HepG2 (cell line): Measurements from ENCODE around the gene ATAD3A. TPM values are rescaled to one million over a fixed set of nuclear protein-coding genes. Genes with fewer than 3 reads are reported as not detected.

Source experiments
- ATAC-seq: fragments of 200-7000 bp; cut with Tn5 transposase; 3 replicates; pipeline ENCODE4 v1.9.1; 2020; ENCODE audit warnings: mild to moderate bottlenecking, moderate library complexity
- BruUV-seq: library from RNA; stranded (reverse); fragments of 400-500 nt; replicated peaks from 2 replicates; lab custom pipeline; 2021; lab: Mats Ljungman, UMichigan
- CTCF ChIA-PET: fragments of 300-600 bp; formaldehyde crosslinking; extraction: SDS; loops from one replicate; lab custom pipeline; 2021; ENCODE audit warnings: low total read pairs, inconsistent platforms, low intra/inter-chr PET ratio; lab: Yijun Ruan, JAX
- POLR2A ChIA-PET: fragments of 350-600 bp; sonication (Branson Sonifier 250); formaldehyde crosslinking; loops from one replicate; lab custom pipeline; 2020; ENCODE audit warnings: antibody characterized with exemption, inconsistent platforms; lab: Yijun Ruan, JAX
- DNase-seq: peaks from one replicate; pipeline ENCODE4 v3.0.0-alpha.2; 2015; ENCODE audit warnings: low spot score
- FAIRE-seq: peaks from 3 replicates; lab custom pipeline; 2011; peaks lifted over from hg19 to GRCh38; lab: Jason Lieb, UNC
- H2AFZ ChIP-seq: one replicate; pipeline ENCODE4 v1.6.1; 2011; ENCODE audit warnings: low read length, inconsistent platforms
- H3K27ac ChIP-seq: fragments of 300-600 bp; 3 replicates; pipeline ENCODE4 v1.8.0; 2011; ENCODE audit warnings: mixed run types, mild to moderate bottlenecking, mixed read lengths, low read length, inconsistent platforms; ENCODE audit not compliant: insufficient read depth; ENCODE audit errors: extremely low read length
- H3K27me3 ChIP-seq, 2 experiments: fragments of 200-600 bp in 1 of 2; 2 replicates in 1 of 2; 3 replicates in 1 of 2; pipeline versions ENCODE4 v1.6.0 to v1.8.0; 2011; ENCODE audit warnings: low read length in 2 of 2, mild to moderate bottlenecking in 2 of 2, moderate library complexity in 2 of 2, inconsistent platforms in 1 of 2; ENCODE audit not compliant: insufficient read depth in 2 of 2, control insufficient read depth in 1 of 2
- H3K36me3 ChIP-seq, 2 experiments: fragments of 200-600 bp in 1 of 2; replicated peaks in 1 of 2; 2 replicates in 1 of 2; 3 replicates in 1 of 2; pipeline versions ENCODE4 v1.5.1 to v1.8.0; 2011; ENCODE audit warnings: low read length in 2 of 2, inconsistent platforms in 1 of 2; ENCODE audit not compliant: insufficient read depth in 2 of 2, control insufficient read depth in 1 of 2
- H3K4me1 ChIP-seq: 2 replicates; pipeline ENCODE4 v1.5.1; 2012; ENCODE audit warnings: low read length, inconsistent platforms; ENCODE audit not compliant: insufficient read depth
- H3K4me2 ChIP-seq: 2 replicates; pipeline ENCODE4 v1.6.0; 2011; ENCODE audit warnings: low read depth, low read length, inconsistent platforms
- H3K4me3 ChIP-seq, 3 experiments: fragments of 200-600 bp in 1 of 3; sonication (generic), shearing (Covaris generic) in 1 of 3; replicated peaks in 1 of 3; 2 replicates each; pipeline ENCODE4 v1.5.1; 2011 to 2016; ENCODE audit warnings: low read length in 3 of 3, inconsistent platforms in 2 of 3, low read depth in 2 of 3, mild to moderate bottlenecking in 2 of 3, control low read depth in 1 of 3, mixed read lengths in 1 of 3; ENCODE audit not compliant: insufficient read depth in 1 of 3
- H3K79me2 ChIP-seq: one replicate; pipeline ENCODE4 v1.6.1; 2011; ENCODE audit warnings: low read length, inconsistent platforms; ENCODE audit not compliant: insufficient read depth
- H3K9ac ChIP-seq: 2 replicates; pipeline ENCODE4 v1.6.0; 2011; ENCODE audit warnings: mild to moderate bottlenecking, low read depth, low read length, inconsistent platforms; ENCODE audit not compliant: insufficient read depth
- H3K9me3 ChIP-seq: 2 replicates; pipeline ENCODE4 v1.5.1; 2012; ENCODE audit warnings: mild to moderate bottlenecking, low read length
- H4K20me1 ChIP-seq: 2 replicates; pipeline ENCODE4 v1.6.0; 2011; ENCODE audit warnings: inconsistent platforms, mild to moderate bottlenecking, low read length, moderate library complexity; ENCODE audit not compliant: insufficient read depth
- GABPB1 ChIP-seq: IDR thresholded peaks from 2 replicates; pipeline ENCODE4 v1.6.1; 2016; ENCODE audit warnings: mild to moderate bottlenecking, missing genetic modification reagents, moderate library complexity, missing compliant biosample characterization
- GATAD1 ChIP-seq: IDR thresholded peaks from 2 replicates; pipeline ENCODE4 v1.6.1; 2016; ENCODE audit warnings: missing genetic modification reagents, missing compliant biosample characterization
- IRF2 ChIP-seq: IDR thresholded peaks from 2 replicates; pipeline ENCODE4 v1.6.1; 2018; ENCODE audit warnings: missing genetic modification reagents, missing compliant biosample characterization
- KLF12 ChIP-seq: sonication (generic); formaldehyde crosslinking; IDR thresholded peaks from 2 replicates; pipeline ENCODE4 v1.4.0; 2020; ENCODE audit warnings: missing genetic modification reagents, borderline replicate concordance
- MAX ChIP-seq: IDR thresholded peaks from 2 replicates; pipeline ENCODE4 v1.6.1; 2012; ENCODE audit warnings: inconsistent platforms
- NONO ChIP-seq, 2 experiments: fragments of 450-650 bp in 1 of 2; sonication (generic) in 1 of 2; formaldehyde crosslinking in 1 of 2; IDR thresholded peaks in 1 of 2; conservative IDR thresholded peaks in 1 of 2; 2 replicates each; pipeline versions ENCODE4 v1.6.1 to v1.8.0; 2017 to 2022; ENCODE audit warnings: mild to moderate bottlenecking in 1 of 2, missing genetic modification reagents in 1 of 2, moderate library complexity in 1 of 2
- PAF1 ChIP-seq: IDR thresholded peaks from 2 replicates; pipeline ENCODE4 v1.6.1; 2016; ENCODE audit warnings: missing genetic modification reagents, missing compliant biosample characterization
- SP4 ChIP-seq: sonication (generic); formaldehyde crosslinking; IDR thresholded peaks from 2 replicates; pipeline ENCODE4 v1.8.1; 2023; ENCODE audit warnings: mild to moderate bottlenecking, missing genetic modification reagents
- TEAD2 ChIP-seq: sonication (generic); formaldehyde crosslinking; IDR thresholded peaks from 2 replicates; pipeline ENCODE4 v1.9.0; 2021; ENCODE audit warnings: missing genetic modification reagents
- ZNF136 ChIP-seq: sonication (generic); formaldehyde crosslinking; IDR thresholded peaks from 2 replicates; pipeline ENCODE4 v1.8.1; 2022; ENCODE audit warnings: low read depth, mild to moderate bottlenecking, moderate library complexity, missing genetic modification reagents
- ZNF75D ChIP-seq: sonication (generic); formaldehyde crosslinking; IDR thresholded peaks from 2 replicates; pipeline ENCODE4 v1.8.1; 2023; ENCODE audit warnings: missing genetic modification reagents, mild to moderate bottlenecking, borderline replicate concordance
- ZNF790 ChIP-seq: sonication (generic); formaldehyde crosslinking; IDR thresholded peaks from 2 replicates; pipeline ENCODE4 v1.8.0; 2022; ENCODE audit warnings: missing genetic modification reagents, mild to moderate bottlenecking, borderline replicate concordance
- WGBS: methylation state at CpG from one replicate; pipeline ENCODE4 v1.1.6; 2017; ENCODE audit warnings: low lambda C conversion rate; 5-methylcytosine and 5-hydroxymethylcytosine counted together
- in situ Hi-C: cut with HindIII; loops from 2 replicates; pipeline ENCODE4 v1.10.0; 2017; ENCODE audit warnings: low pct_unique_long_range_greater_than_20kb; ENCODE audit not compliant: extremely low pct_ligation_motif_present
- intact Hi-C: fragments of 100-400 bp; cut with micrococcal nuclease; formaldehyde crosslinking; loops from one replicate; pipeline ENCODE4 v1.10.0; 2022; ENCODE audit not compliant: unreplicated experiment
- polyA plus RNA-seq, 8 experiments: library from polyadenylated mRNA; depleted of rRNA in 3 of 8; stranded (reverse) in 7 of 8; unstranded in 1 of 8; fragments of >200 nt; fragmentation: Illumina TruSeq in 4 of 8; extraction: Trizol in 4 of 8; gene quantifications; 2 replicates each; pipeline versions ENCODE4 v1.2.1 to v1.2.3, GENCODE V29; 2011 to 2016; ENCODE audit warnings: low read depth in 4 of 8, missing spikeins in 1 of 8, mixed read lengths in 1 of 8; ENCODE audit not compliant: insufficient read depth in 1 of 8
- total RNA-seq, 5 experiments: library from RNA; depleted of rRNA; stranded (reverse); fragments of >200 nt; fragmentation: Illumina TruSeq; extraction: Trizol; gene quantifications; 2 replicates each; pipeline ENCODE4 v1.2.3, GENCODE V29; 2016; ENCODE audit warnings: low read depth in 1 of 5
- TF ChIP-seq, protein P1 (sequence below): sonication (generic); formaldehyde crosslinking; IDR thresholded peaks from 2 replicates; pipeline ENCODE4 v1.4.0; 2020; ENCODE audit warnings: mild to moderate bottlenecking, missing genetic modification reagents
- TF ChIP-seq, protein P2 (sequence below): sonication (generic); formaldehyde crosslinking; IDR thresholded peaks from 2 replicates; pipeline ENCODE4 v1.9.0; 2021; ENCODE audit warnings: missing genetic modification reagents, mild to moderate bottlenecking, borderline replicate concordance

The ATAD3A gene
- total and polyA plus RNA-seq, 2 of the 13 experiments (the other 11 are each of a cell fraction or from before 2014, with no cell fraction given): 10.6 to 49.0 TPM

DNA sequence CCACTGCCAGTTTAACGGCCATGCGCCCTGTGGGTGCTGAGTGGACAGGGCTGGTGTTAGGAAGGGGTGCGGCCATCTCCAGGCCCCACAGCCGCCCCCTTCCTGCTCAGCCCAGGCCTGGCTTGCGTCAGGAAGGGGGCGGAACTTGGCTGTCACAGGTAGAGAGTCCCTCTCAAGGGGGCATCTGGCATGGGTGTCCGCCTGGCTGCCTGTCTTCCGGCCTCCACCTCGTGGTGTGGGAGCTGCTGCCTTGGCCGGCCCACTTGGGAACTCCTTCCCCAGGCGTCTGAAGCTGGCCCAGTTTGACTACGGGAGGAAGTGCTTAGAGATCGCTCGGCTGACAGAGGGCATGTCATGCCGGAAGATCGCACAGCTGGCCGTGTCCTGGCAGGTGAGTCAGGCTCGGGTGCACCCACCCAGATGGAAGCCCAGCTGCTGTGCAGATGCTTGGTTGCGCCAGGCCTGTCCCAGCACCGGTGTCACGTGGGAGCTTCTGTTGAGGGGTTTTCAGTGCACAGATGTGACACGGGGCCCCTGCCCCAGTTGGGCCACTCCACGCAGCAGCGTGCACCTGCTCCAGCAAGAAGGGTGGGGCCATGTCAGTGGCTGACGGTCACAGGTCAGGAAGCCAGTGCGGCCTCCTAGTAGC is 49.5 kb upstream of the ATAD3A start:
- Histone ChIP-seq H3K4me2 (peak overlapping the region; percentile 77), H3K9ac (peak overlapping the region; percentile 26; the same call in 1 of the 2 replicates), H4K20me1 (no peaks in the 10 kb centered on the region), H3K9me3 (no peaks in the 10 kb centered on the region), H3K79me2 (no peaks in the 10 kb centered on the region), H3K27me3 (peaks cover 6 to 16% of the 10 kb centered on the region in 2 experiments; a peak in 4 of 5 replicates), H3K4me3 (peak overlapping the region; percentile 33 to 71 (median 49); a peak in 5 of 6 replicates), H3K36me3 (no peaks in the 10 kb centered on the region), H3K27ac (no peak overlapping the region), H3K4me1 (peaks cover 37% of the 10 kb centered on the region), H2AFZ (no peak overlapping the region)
- CTCF ChIA-PET: no interaction called here
- intact Hi-C loops (no loop called here), in situ Hi-C loops (no loop called here)
- DNase-seq (peak; percentile 51), FAIRE-seq (no peak), ATAC-seq (peak; percentile 87)
- WGBS: 0% methylated on average over 3 of the region's 26 CpGs
- BruUV-seq: no TSS peak
- POLR2A ChIA-PET: interaction anchor here (0.8 to 1.9 kb wide), 7 partner anchors 9 to 62 kb away, joined by 3 to 11 read pairs (median 4); partner anchors contain the start of gene ANKRD65
- TF ChIP-seq GABPB1 (peak; percentile 77), NONO (IDR thresholded peaks at IDR 0.05) (no peak), NONO (CRISPR knock-in tag; conservative IDR thresholded peaks at IDR 0.05) (0 out of 2 replicates have a peak, but pooled peaks have one; percentile 17), IRF2 (CRISPR knock-in tag) (no peak), TEAD2 (CRISPR knock-in tag) (no peak), GATAD1 (CRISPR knock-in tag) (0 out of 2 replicates have a peak, but pooled peaks have one; percentile 18), KLF12 (CRISPR knock-in tag) (no peak), MAX (peak; percentile 65), ZNF790 (CRISPR knock-in tag) (no peak), ZNF75D (CRISPR knock-in tag) (no peak), PAF1 (no peak), ZNF136 (CRISPR knock-in tag) (no peak), SP4 (CRISPR knock-in tag) (peak; percentile 31; the same call in 1 of the 2 replicates)
- TF ChIP-seq, protein P1, sequence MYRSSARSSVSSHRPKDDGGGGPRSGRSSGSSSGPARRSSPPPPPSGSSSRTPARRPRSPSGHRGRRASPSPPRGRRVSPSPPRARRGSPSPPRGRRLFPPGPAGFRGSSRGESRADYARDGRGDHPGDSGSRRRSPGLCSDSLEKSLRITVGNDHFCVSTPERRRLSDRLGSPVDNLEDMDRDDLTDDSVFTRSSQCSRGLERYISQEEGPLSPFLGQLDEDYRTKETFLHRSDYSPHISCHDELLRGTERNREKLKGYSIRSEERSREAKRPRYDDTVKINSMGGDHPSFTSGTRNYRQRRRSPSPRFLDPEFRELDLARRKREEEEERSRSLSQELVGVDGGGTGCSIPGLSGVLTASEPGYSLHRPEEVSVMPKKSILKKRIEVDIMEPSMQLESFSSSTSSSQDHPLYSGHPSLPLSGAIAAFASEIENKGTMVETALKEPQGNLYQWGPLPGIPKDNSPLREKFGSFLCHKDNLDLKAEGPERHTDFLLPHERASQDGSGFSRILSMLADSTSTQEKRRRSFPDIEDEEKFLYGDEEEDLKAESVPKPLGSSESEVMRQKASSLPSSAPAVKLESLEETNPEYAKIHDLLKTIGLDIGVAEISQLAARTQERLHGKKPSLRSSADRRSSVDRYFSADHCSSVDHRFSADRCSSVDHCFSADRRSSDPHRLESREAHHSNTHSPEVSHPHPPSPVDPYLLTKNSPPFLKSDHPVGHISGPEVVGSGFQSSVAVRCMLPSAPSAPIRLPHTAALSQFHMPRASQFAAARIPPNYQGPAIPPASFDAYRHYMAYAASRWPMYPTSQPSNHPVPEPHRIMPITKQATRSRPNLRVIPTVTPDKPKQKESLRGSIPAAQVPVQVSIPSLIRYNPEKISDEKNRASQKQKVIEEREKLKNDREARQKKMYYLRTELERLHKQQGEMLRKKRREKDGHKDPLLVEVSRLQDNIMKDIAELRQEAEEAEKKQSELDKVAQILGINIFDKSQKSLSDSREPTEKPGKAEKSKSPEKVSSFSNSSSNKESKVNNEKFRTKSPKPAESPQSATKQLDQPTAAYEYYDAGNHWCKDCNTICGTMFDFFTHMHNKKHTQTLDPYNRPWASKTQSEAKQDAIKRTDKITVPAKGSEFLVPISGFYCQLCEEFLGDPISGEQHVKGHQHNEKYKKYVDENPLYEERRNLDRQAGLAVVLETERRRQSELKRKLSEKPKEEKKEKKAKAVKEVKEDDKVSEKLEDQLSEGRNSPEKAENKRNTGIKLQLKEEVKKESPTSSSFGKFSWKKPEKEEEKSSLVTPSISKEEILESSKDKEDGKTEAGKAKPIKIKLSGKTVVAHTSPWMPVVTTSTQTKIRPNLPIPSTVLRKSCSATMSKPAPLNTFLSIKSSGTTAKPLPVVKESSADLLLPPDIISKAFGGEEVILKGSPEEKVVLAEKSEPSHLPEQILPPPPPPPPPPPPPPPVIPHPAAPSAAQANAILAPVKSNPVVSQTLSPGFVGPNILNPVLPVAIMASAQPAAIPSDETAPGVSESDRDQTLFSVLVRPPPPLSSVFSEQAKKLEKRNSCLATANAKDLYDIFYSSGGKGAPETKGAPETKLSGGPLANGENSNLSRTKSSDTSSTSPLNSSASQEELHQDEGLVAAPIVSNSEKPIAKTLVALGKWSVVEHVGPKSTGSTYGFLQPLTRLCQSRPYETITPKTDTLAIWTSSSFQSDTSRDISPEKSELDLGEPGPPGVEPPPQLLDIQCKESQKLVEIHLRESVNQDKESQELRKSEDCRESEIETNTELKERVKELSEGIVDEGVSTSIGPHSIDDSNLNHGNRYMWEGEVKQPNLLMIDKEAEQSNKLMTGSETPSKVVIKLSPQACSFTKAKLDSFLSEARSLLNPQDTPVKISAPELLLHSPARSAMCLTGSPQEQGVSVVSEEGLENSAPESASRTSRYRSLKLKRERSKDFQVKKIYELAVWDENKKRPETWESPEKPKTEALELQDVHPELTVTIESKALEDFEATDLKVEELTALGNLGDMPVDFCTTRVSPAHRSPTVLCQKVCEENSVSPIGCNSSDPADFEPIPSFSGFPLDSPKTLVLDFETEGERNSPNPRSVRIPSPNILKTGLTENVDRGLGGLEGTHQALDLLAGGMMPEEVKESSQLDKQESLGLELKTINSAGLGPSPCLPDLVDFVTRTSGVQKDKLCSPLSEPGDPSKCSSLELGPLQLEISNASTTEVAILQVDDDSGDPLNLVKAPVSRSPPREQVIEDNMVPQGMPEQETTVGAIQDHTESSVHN (CRISPR knock-in tag): no peak
- TF ChIP-seq, protein P2, sequence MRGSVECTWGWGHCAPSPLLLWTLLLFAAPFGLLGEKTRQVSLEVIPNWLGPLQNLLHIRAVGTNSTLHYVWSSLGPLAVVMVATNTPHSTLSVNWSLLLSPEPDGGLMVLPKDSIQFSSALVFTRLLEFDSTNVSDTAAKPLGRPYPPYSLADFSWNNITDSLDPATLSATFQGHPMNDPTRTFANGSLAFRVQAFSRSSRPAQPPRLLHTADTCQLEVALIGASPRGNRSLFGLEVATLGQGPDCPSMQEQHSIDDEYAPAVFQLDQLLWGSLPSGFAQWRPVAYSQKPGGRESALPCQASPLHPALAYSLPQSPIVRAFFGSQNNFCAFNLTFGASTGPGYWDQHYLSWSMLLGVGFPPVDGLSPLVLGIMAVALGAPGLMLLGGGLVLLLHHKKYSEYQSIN (CRISPR knock-in tag): no peak
